Neural cell (in vitro differentiated cells): ENCODE measurements around the gene RAC2.

ENCODE experiments used
- POLR2AphosphoS5 ChIP-seq: IDR thresholded peaks from 2 replicates; pipeline ENCODE4 v1.6.1; 2012
- RAD21 ChIP-seq: fragments of 450-650 bp; conservative IDR thresholded peaks from 2 replicates; pipeline ENCODE4 v1.6.1; 2014; ENCODE audit warnings: antibody characterized with exemption, mild to moderate bottlenecking, moderate library complexity
- SMC3 ChIP-seq: fragments of 450-650 bp; conservative IDR thresholded peaks from 2 replicates; pipeline ENCODE4 v1.6.1; 2014; ENCODE audit warnings: antibody characterized with exemption, mild to moderate bottlenecking, moderate library complexity; ENCODE audit not compliant: poor library complexity
- TF ChIP-seq, protein P1 (sequence below): fragments of 450-650 bp; IDR thresholded peaks from 2 replicates; pipeline ENCODE4 v1.5.1; 2014; ENCODE audit warnings: antibody characterized with exemption, mild to moderate bottlenecking, moderate library complexity; ENCODE audit not compliant: poor library complexity, severe bottlenecking

DNA sequence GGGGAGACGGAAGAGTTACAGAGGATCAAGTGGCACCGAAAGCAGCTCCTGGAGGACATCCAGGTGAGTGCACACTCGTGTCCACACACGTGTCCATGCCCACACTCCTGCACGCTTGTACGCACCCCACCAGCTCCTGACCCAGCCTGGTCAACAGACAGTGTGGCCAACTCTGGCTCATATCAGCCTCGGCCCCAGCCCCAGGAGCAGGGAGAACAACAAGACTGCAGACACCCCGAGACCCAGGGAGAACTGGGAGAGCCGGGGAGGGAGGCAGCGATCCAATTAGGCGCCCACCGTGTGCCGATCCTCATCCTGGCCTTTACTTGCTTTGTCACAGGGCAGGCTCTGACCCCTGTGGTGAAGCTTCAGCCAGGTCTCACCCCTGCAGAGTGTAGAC lies 48.6 kb upstream of the RAC2 start:
- TF ChIP-seq, protein P1, sequence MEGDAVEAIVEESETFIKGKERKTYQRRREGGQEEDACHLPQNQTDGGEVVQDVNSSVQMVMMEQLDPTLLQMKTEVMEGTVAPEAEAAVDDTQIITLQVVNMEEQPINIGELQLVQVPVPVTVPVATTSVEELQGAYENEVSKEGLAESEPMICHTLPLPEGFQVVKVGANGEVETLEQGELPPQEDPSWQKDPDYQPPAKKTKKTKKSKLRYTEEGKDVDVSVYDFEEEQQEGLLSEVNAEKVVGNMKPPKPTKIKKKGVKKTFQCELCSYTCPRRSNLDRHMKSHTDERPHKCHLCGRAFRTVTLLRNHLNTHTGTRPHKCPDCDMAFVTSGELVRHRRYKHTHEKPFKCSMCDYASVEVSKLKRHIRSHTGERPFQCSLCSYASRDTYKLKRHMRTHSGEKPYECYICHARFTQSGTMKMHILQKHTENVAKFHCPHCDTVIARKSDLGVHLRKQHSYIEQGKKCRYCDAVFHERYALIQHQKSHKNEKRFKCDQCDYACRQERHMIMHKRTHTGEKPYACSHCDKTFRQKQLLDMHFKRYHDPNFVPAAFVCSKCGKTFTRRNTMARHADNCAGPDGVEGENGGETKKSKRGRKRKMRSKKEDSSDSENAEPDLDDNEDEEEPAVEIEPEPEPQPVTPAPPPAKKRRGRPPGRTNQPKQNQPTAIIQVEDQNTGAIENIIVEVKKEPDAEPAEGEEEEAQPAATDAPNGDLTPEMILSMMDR = no peak
- no peak for TF ChIP-seq RAD21
- TF ChIP-seq POLR2AphosphoS5 = no peak
- TF ChIP-seq SMC3 = no peak
